Large intestine (tissue), 3 donors: Measurements from ENCODE around the gene CHD1. TPM values are rescaled to one million over a fixed set of nuclear protein-coding genes. Genes with fewer than 3 reads are reported as not detected.

Source experiments
- DNase-seq, 2 donors: peaks; one replicate each; pipeline versions ENCODE4 v3.0.0 to v3.0.0-alpha.2; 2013
- H3K27ac ChIP-seq: one replicate; pipeline ENCODE4 v1.5.1; 2013; ENCODE audit warnings: low read length
- H3K27me3 ChIP-seq: 2 replicates; pipeline ENCODE4 v1.6.1; 2013; ENCODE audit warnings: low read length; ENCODE audit not compliant: control insufficient read depth, insufficient read depth
- H3K36me3 ChIP-seq: 2 replicates; pipeline ENCODE4 v1.6.1; 2013; ENCODE audit warnings: low read length; ENCODE audit not compliant: control insufficient read depth, insufficient read depth
- H3K4me1 ChIP-seq: one replicate; pipeline ENCODE4 v1.6.1; 2013; ENCODE audit warnings: low read length; ENCODE audit not compliant: control insufficient read depth, insufficient read depth
- H3K4me3 ChIP-seq: one replicate; pipeline ENCODE4 v1.5.1; 2013; ENCODE audit warnings: low read length
- H3K9me3 ChIP-seq: one replicate; pipeline ENCODE4 v1.6.1; 2013; ENCODE audit warnings: mild to moderate bottlenecking, low read depth, low read length, moderate library complexity; ENCODE audit not compliant: control insufficient read depth
- WGBS: methylation state at CpG from one replicate; pipeline ENCODE4 v1.1.5; 2013; ENCODE audit warnings: low lambda C conversion rate; ENCODE audit not compliant: insufficient coverage; 5-methylcytosine and 5-hydroxymethylcytosine counted together
- polyA plus RNA-seq: library from polyadenylated mRNA; unstranded; fragments of 120-200 nt; gene quantifications from one replicate; pipeline ENCODE4 v1.2.1, GENCODE V29; 2013

The CHD1 gene
- polyA plus RNA-seq, 1 donor, result 49.4 TPM

GRCh38 chr5:98846520-98846919, 82.3 kb downstream of the CHD1 start:
- no peak overlapping the region for H3K27ac ChIP-seq
- no peaks in the 10 kb centered on the region for H3K36me3 ChIP-seq
- no peaks in the 10 kb centered on the region for H3K27me3 ChIP-seq
- H3K4me1 ChIP-seq, result no peaks in the 10 kb centered on the region
- peaks cover 5% of the 10 kb centered on the region for H3K9me3 ChIP-seq
- no peak for DNase-seq
- no peak overlapping the region for H3K4me3 ChIP-seq
- WGBS, result no CpG with 5 or more reads among the region's 3 CpGs

- WGBS, result 100% methylated on average over 1 of the region's 8 CpGs
- Histone ChIP-seq H3K4me1 (no peaks in the 10 kb centered on the region), H3K36me3 (no peaks in the 10 kb centered on the region), H3K27ac (no peak overlapping the region), H3K9me3 (peaks cover 5% of the 10 kb centered on the region), H3K27me3 (no peaks in the 10 kb centered on the region), H3K4me3 (no peak overlapping the region)
- DNase-seq, result no peak
Observed at GRCh38 chr5:98845878-98846277, 82.9 kb downstream of the CHD1 start.

- Histone ChIP-seq H3K27ac (no peak overlapping the region), H3K27me3 (no peaks in the 10 kb centered on the region), H3K4me3 (no peak overlapping the region), H3K4me1 (no peaks in the 10 kb centered on the region), H3K36me3 (no peaks in the 10 kb centered on the region), H3K9me3 (peaks cover 5% of the 10 kb centered on the region)
- no peak for DNase-seq
- WGBS, result 100% methylated on average over 2 of the region's 6 CpGs
Observed at GRCh38 chr5:98844865-98845264, 83.9 kb downstream of the CHD1 start.

- no peaks in the 10 kb centered on the region for H3K4me1 ChIP-seq
- no CpG with 5 or more reads among the region's 3 CpGs for WGBS
- no peak overlapping the region for H3K4me3 ChIP-seq
- no peak overlapping the region for H3K27ac ChIP-seq
- no peaks in the 10 kb centered on the region for H3K27me3 ChIP-seq
- DNase-seq, result no peak
- peaks cover 5% of the 10 kb centered on the region for H3K9me3 ChIP-seq
- H3K36me3 ChIP-seq, result no peaks in the 10 kb centered on the region
Observed at GRCh38 chr5:98843481-98843880, 85.3 kb downstream of the CHD1 start.

- DNase-seq, result no peak
- Histone ChIP-seq H3K4me3 (no peak overlapping the region), H3K27me3 (no peaks in the 10 kb centered on the region), H3K27ac (no peak overlapping the region), H3K9me3 (peaks cover 5% of the 10 kb centered on the region), H3K4me1 (no peaks in the 10 kb centered on the region), H3K36me3 (no peaks in the 10 kb centered on the region)
- no CpG with 5 or more reads among the region's 1 CpG for WGBS
Observed at GRCh38 chr5:98840946-98841345, 87.9 kb downstream of the CHD1 start.

GRCh38 chr5:98839469-98840383, 89.1 kb downstream of the CHD1 start:
- H3K27me3 ChIP-seq, result no peaks in the 10 kb centered on the region
- peak in 1 of 2 donors; percentile 26 for DNase-seq
- 94% methylated on average over 3 of the region's 42 CpGs for WGBS
- H3K4me3 ChIP-seq, result no peak overlapping the region
- no peaks in the 10 kb centered on the region for H3K36me3 ChIP-seq
- H3K4me1 ChIP-seq, result no peaks in the 10 kb centered on the region
- peaks cover 5% of the 10 kb centered on the region for H3K9me3 ChIP-seq
- no peak overlapping the region for H3K27ac ChIP-seq

GRCh38 chr5:98836175-98836574, 92.6 kb downstream of the CHD1 start:
- H3K4me3 ChIP-seq, result no peak overlapping the region
- H3K27ac ChIP-seq, result no peak overlapping the region
- H3K4me1 ChIP-seq, result no peaks in the 10 kb centered on the region
- no peaks in the 10 kb centered on the region for H3K27me3 ChIP-seq
- no peaks in the 10 kb centered on the region for H3K36me3 ChIP-seq
- no peak for DNase-seq
- WGBS, result no CpG with 5 or more reads among the region's 5 CpGs
- H3K9me3 ChIP-seq, result no peaks in the 10 kb centered on the region

- no peak for DNase-seq
- no CpG with 5 or more reads among the region's 7 CpGs for WGBS
- H3K4me1 ChIP-seq, result no peaks in the 10 kb centered on the region
- H3K36me3 ChIP-seq, result no peaks in the 10 kb centered on the region
- H3K9me3 ChIP-seq, result no peaks in the 10 kb centered on the region
- no peak overlapping the region for H3K27ac ChIP-seq
- no peak overlapping the region for H3K4me3 ChIP-seq
- no peaks in the 10 kb centered on the region for H3K27me3 ChIP-seq
Observed at GRCh38 chr5:98827588-98828284, 101.1 kb downstream of the CHD1 start.

GRCh38 chr5:98827161-98827560, 101.6 kb downstream of the CHD1 start:
- H3K36me3 ChIP-seq, result no peaks in the 10 kb centered on the region
- no peaks in the 10 kb centered on the region for H3K27me3 ChIP-seq
- no peaks in the 10 kb centered on the region for H3K9me3 ChIP-seq
- H3K4me1 ChIP-seq, result no peaks in the 10 kb centered on the region
- H3K27ac ChIP-seq, result no peak overlapping the region
- WGBS, result 50% methylated on average over 1 of the region's 1 CpG
- H3K4me3 ChIP-seq, result no peak overlapping the region
- peak in 1 of 2 donors; percentile 11 for DNase-seq

- H3K4me3 ChIP-seq, result no peak overlapping the region
- DNase-seq, result no peak
- no peaks in the 10 kb centered on the region for H3K27me3 ChIP-seq
- no CpG with 5 or more reads among the region's 4 CpGs for WGBS
- H3K4me1 ChIP-seq, result no peaks in the 10 kb centered on the region
- H3K36me3 ChIP-seq, result no peaks in the 10 kb centered on the region
- H3K9me3 ChIP-seq, result peaks cover 5% of the 10 kb centered on the region
- H3K27ac ChIP-seq, result no peak overlapping the region
Observed at GRCh38 chr5:98825582-98826375, 103.0 kb downstream of the CHD1 start.
